Astrocyte of the cerebellum (primary cell): ENCODE results near the gene PRKCA.
A peak's percentile ranks its signal among the peaks of the same experiment; 100 is the strongest.

Experiments used
- DNase-seq: peaks from one replicate; pipeline ENCODE4 v3.0.0-alpha.2; 2011; ENCODE audit warnings: low read depth
- H3K4me3 ChIP-seq: 2 replicates; pipeline ENCODE4 v1.5.1; 2011; ENCODE audit warnings: mild to moderate bottlenecking, low read depth, low read length, moderate library complexity
- in situ Hi-C: cut with HindIII; loops from 2 replicates; pipeline ENCODE4 v1.10.0; 2017; ENCODE audit warnings: low sequenced_read_pairs
- TF ChIP-seq, protein P1 (sequence below): IDR thresholded peaks from 2 replicates; pipeline ENCODE4 v1.5.1; 2012; ENCODE audit warnings: low read length, low read depth, moderate library complexity, mild to moderate bottlenecking; ENCODE audit errors: missing control alignments

Gene PRKCA

DNA sequence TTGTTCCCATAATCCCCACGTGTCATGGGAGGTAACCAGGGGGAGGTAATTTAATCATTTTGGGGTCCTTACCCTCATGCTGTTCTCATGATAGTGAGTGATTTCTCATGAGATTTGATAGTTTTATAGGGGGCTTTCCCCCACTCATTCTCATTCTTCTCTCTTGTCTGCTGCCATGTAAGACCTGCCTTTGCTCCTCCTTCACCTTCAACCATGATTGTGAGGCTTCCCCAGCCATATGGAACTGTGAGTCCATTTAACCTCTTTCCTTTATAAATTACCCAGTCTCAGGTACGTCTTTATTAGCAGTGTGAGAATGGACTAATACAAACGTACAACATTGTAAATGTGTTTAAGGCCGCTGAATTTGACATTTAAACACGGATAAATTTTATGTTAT is 37.7 kb upstream of the PRKCA start:
- in situ Hi-C loops = no loop called here

DNA sequence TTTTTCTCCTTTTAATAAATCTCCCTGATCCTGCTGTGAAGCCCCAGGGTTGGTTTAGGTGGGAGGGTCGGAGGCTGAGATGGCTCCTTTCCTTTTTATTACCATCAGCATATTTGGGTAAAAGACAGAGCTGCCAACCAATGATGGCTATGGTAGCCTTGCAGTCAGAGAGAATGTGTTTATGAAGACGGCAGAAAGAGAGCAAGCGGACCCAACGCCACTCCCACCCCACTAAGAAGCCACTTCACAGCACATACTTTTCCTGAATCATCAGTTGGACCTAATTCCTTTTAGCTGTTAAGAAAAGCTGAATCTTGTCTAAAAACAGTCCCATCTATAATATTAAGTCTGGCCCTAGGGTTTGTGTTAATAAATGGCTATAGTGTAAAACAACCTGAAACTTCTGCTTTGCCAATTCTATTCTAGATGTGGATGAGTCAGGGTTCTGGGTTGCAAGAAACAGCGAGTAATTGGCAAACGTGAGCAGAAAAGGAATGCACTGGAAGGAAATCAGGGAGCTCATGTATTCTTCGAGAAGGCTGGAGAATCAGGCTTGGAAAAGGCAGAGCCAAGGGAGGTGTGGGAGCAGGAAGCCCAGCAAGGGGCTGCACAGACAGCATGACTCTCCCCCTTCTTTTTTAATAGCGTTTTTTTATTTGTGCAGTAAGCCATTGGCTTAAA is 34.0 kb upstream of the PRKCA start:
- H3K4me3 ChIP-seq = no peak overlapping the region
- TF ChIP-seq, protein P1, sequence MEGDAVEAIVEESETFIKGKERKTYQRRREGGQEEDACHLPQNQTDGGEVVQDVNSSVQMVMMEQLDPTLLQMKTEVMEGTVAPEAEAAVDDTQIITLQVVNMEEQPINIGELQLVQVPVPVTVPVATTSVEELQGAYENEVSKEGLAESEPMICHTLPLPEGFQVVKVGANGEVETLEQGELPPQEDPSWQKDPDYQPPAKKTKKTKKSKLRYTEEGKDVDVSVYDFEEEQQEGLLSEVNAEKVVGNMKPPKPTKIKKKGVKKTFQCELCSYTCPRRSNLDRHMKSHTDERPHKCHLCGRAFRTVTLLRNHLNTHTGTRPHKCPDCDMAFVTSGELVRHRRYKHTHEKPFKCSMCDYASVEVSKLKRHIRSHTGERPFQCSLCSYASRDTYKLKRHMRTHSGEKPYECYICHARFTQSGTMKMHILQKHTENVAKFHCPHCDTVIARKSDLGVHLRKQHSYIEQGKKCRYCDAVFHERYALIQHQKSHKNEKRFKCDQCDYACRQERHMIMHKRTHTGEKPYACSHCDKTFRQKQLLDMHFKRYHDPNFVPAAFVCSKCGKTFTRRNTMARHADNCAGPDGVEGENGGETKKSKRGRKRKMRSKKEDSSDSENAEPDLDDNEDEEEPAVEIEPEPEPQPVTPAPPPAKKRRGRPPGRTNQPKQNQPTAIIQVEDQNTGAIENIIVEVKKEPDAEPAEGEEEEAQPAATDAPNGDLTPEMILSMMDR = no peak
- in situ Hi-C loops = no loop called here
- DNase-seq = peak; percentile 92

More for the DNA sequence above, 37.7 kb upstream of the PRKCA start:
- H3K4me3 ChIP-seq = no peak overlapping the region
- no peak for DNase-seq
- TF ChIP-seq, protein P1 = no peak

DNA sequence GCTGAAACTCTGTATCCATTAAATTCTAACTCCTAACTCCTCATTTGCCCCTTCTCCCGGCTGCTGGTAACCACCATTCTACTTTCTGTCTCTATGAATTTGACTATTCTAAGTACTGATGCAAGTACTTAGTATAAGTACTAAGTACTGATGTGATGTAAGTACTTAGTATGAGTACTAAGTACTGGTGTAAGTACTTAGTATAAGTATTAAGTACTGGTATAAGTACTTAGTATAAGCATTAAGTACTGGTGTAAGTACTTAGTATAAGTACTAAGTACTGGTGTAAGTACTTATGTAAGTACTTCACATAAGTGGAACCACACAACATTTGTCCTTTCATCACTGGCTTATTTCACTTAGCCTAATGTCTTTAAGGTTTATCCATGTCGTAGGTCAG is 32.3 kb upstream of the PRKCA start:
- no peak for DNase-seq
- no peak overlapping the region for H3K4me3 ChIP-seq
- TF ChIP-seq, protein P1 = no peak
- in situ Hi-C loops = no loop called here

DNA sequence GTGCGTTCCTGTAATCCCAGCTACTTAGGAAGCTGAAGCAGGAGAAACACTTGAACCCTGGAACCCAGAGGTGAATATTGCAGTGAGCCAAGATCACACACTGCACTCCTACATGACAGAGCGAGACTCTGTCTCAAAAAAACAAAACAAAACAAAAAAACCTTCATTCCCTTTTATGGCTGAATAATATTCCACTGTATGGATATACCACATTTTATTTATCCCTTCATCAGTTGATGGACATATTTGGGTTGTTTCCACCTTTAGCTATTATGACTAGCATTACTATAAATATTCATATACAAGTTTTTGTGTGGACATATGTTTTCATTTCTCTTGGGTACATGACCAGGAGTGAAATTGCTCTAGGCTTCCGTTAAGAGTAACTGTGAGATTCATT is 30.9 kb upstream of the PRKCA start:
- H3K4me3 ChIP-seq = no peak overlapping the region
- TF ChIP-seq, protein P1 = no peak
- DNase-seq = no peak
- in situ Hi-C loops = no loop called here

DNA sequence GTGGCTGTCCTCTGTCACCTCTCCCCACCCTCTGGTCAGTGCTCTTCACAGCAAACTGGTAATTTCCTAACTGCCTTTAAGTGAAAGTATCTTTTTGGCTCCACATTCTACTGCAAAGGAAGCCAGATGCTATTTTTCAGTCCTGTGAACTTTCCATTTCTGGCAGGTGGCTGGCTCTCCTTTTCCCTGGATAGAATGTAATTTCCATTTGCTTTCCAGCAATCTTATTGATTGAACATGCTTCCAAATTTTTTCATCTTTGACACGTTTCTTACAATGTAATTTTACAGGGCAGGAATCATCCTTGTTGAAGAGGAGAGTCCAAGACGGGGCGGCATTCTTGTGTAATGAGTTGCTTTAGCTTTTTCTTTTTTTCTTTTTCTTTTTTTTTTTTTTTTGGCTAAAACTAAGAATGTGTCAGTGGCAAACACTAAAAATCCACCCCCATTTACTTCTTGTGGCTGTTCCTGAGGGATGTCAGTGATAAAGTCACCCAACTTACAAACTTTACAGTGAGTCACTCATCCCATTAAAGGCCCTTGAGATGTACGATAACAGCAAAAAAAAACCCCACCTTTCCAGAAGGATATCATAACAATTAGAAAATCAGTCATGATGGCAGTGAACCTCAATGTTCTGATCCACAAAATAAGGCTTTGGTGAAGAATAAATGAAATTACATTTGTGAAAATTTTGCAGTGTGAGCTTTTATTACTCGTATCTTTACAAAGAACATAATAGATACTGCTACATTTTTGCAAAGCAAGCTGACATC is 29.4 kb upstream of the PRKCA start:
- DNase-seq = peak; percentile 48

DNA sequence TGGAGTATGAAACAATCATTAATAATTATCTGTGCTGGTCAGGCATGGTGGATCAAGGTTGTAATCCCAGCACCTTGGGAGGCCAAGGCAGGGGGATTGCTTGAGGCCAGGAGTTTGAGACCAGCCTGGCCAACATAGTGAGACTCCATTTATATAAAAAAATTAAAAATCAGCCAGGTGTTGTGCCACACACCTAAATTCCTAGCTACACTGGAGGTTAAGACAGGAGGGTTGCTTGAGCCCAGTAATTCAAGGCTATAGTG is 28.9 kb upstream of the PRKCA start:
- in situ Hi-C loops = no loop called here
- DNase-seq = no peak
- H3K4me3 ChIP-seq = no peak overlapping the region
- TF ChIP-seq, protein P1 = no peak

More for the DNA sequence above, 29.4 kb upstream of the PRKCA start:
- TF ChIP-seq, protein P1 = no peak
- H3K4me3 ChIP-seq = no peak overlapping the region
- in situ Hi-C loops = no loop called here
